Kidney glomerular epithelial cell (primary cell): ENCODE results near the gene DAZAP1.
"Not testable (repeated sequence)": the region's sequence is repeated elsewhere in the genome, so short reads cannot be mapped to it uniquely, and the experiment has no call there.

Source experiments
- DNase-seq: peaks from one replicate; lab custom pipeline; 2025; lab: John Stamatoyannopoulos, UW

DAZAP1 gene

GRCh38 chr19:1426736-1427135 is 19.4 kb downstream of the DAZAP1 start:
- no peak for DNase-seq

- no peak for DNase-seq
These were observed 20.0 kb downstream of the DAZAP1 start for GRCh38 chr19:1427221-1427920.

- DNase-seq, result no peak
These were observed 21.5 kb downstream of the DAZAP1 start for GRCh38 chr19:1428738-1429391.

GRCh38 chr19:1429750-1430149 is 22.4 kb downstream of the DAZAP1 start:
- DNase-seq, result no peak

- no peak for DNase-seq
These were observed 22.9 kb downstream of the DAZAP1 start for GRCh38 chr19:1430246-1430645.

- no peak for DNase-seq
These were observed 24.5 kb downstream of the DAZAP1 start for GRCh38 chr19:1431759-1432506.

- DNase-seq, result no peak
These were observed 25.1 kb downstream of the DAZAP1 start for GRCh38 chr19:1432507-1432887.

GRCh38 chr19:1433119-1434039 is 26.0 kb downstream of the DAZAP1 start:
- no peak for DNase-seq

GRCh38 chr19:1434040-1434366 is 26.6 kb downstream of the DAZAP1 start:
- no peak for DNase-seq

- no peak for DNase-seq
These were observed 27.2 kb downstream of the DAZAP1 start for GRCh38 chr19:1434577-1435060.

- DNase-seq, result no peak
These were observed 28.1 kb downstream of the DAZAP1 start for GRCh38 chr19:1435378-1435989.

- DNase-seq, result no peak
These were observed 30.2 kb downstream of the DAZAP1 start for GRCh38 chr19:1437609-1438008.

GRCh38 chr19:1438035-1438932 is 30.9 kb downstream of the DAZAP1 start, which contains the start of gene RPS15:
Gene RPS15 (plus strand): TSS chr19:1438396. CDS start chr19:1438426, 30 bp downstream.
- peak; percentile 93 for DNase-seq

GRCh38 chr19:1438933-1439354 is 31.6 kb downstream of the DAZAP1 start:
- DNase-seq, result no peak

- DNase-seq, result not testable (repeated sequence)
These were observed 32.4 kb downstream of the DAZAP1 start for GRCh38 chr19:1439525-1440417.

- no peak for DNase-seq
These were observed 33.0 kb downstream of the DAZAP1 start for GRCh38 chr19:1440418-1440801.

GRCh38 chr19:1441022-1441426 is 33.6 kb downstream of the DAZAP1 start:
- no peak for DNase-seq

- DNase-seq, result no peak
These were observed 34.5 kb downstream of the DAZAP1 start for GRCh38 chr19:1441677-1442438.
